ENCODE measurements around the gene CCDC182.

Gene CCDC182

DNA sequence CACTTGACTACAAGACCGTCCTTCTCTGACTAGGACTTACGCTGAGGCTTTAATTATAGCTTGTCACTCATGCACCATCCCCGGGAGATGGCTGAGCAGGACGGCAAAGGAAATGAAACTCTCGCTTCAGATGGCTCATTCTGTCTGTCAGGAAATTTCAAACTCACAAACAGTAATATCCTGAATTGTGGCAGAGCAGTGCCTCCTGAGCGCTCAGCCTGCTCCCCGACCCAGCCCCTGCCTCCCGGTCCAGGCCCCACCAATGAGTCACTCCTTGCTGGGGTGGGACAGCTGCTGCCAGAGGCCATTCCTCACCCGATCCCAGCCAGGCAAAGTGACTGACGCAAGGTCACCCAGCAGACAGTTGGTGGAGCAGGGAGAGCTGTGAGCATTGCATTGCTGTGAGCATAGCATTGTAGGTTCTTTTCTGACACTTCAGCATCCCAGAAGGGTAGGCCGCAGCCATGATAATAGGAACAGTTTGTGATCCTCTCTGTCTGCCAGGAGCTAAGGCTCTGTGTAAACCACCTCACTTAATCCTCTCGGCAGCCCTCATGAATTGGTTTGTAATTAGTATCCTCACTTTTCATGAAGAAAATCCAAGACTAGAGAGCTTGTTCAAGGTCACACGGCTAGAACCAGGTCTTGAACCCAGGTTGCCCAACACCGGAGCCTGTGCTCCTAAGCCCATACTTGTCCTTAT lies 20.9 kb downstream of the CCDC182 start:
- Mint-ChIP-seq H3K9me3 (no peaks in the 10 kb centered on the region), H3K4me3 (peak overlapping the region; percentile 38), H3K27me3 (ENCODE audit: low read depth, poor library complexity) (peaks cover 19% of the 10 kb centered on the region), H3K4me1 (peaks cover 73% of the 10 kb centered on the region), H3K36me3 (ENCODE audit: low read depth) (no peaks in the 10 kb centered on the region), H3K27ac (peak overlapping the region; percentile 98)
- TF ChIP-seq, protein P1, sequence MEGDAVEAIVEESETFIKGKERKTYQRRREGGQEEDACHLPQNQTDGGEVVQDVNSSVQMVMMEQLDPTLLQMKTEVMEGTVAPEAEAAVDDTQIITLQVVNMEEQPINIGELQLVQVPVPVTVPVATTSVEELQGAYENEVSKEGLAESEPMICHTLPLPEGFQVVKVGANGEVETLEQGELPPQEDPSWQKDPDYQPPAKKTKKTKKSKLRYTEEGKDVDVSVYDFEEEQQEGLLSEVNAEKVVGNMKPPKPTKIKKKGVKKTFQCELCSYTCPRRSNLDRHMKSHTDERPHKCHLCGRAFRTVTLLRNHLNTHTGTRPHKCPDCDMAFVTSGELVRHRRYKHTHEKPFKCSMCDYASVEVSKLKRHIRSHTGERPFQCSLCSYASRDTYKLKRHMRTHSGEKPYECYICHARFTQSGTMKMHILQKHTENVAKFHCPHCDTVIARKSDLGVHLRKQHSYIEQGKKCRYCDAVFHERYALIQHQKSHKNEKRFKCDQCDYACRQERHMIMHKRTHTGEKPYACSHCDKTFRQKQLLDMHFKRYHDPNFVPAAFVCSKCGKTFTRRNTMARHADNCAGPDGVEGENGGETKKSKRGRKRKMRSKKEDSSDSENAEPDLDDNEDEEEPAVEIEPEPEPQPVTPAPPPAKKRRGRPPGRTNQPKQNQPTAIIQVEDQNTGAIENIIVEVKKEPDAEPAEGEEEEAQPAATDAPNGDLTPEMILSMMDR (IDR thresholded peaks at IDR 0.05): no peak
- DNase-seq: no peak

DNA sequence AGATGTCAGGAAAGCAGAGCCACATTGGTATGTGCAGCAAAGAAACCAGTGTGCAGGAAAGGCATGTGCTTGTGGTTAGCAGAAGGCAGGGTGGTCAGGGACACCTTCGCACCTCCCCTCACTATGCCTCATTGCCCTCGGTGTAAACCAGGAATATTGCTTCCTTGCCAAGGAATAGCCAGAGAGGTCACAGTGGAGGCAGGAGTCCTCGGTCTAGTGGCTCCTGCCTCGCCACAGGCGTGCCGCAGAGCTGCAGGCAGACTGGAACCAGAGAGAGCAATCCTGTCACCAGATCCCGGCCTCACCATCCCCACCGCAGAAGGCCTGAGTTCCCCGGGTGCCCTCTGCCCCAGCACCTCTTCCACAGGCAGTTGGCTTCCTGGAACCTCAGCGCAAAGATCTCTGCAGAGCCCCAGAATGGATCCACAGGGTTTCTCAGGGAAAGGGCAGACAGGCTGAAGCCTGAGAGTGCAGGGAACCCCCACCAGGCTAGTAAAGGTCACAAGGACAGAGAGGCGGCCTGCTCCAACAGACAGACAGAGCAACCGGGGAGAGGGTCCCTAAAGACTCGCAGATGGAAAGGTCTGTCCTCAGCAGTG lies 21.6 kb downstream of the CCDC182 start:
- Mint-ChIP-seq H3K4me3 (peak overlapping the region; percentile 38), H3K36me3 (ENCODE audit: low read depth) (no peaks in the 10 kb centered on the region), H3K27ac (peak overlapping the region; percentile 98), H3K4me1 (peaks cover 70% of the 10 kb centered on the region), H3K9me3 (no peaks in the 10 kb centered on the region), H3K27me3 (ENCODE audit: low read depth, poor library complexity) (peaks cover 23% of the 10 kb centered on the region)
- TF ChIP-seq, protein P1 (IDR thresholded peaks at IDR 0.05): no peak
- DNase-seq: no peak

DNA sequence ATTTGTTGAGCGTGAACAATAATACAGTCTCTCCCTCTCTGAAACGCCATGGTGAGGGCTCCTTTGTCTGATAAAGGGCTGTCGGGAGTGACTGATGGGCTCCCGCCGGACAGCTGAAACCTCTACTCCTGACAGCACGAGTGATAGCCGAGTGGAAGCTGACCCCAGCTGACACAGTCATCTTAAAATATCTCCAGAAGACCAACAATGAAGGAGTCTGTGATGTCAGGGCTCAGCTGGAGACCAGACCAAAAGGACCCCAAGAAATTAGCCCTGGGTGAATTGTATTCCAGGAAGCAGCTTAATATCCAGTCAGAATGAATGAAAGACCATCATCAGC lies 22.4 kb downstream of the CCDC182 start:
- peaks cover 63% of the 10 kb centered on the region for H3K4me1 Mint-ChIP-seq
- H3K4me3 Mint-ChIP-seq: peak overlapping the region; percentile 13
- H3K27ac Mint-ChIP-seq: peak overlapping the region; percentile 98
- DNase-seq: no peak
- TF ChIP-seq, protein P1 (IDR thresholded peaks at IDR 0.05): no peak
- no peaks in the 10 kb centered on the region for H3K36me3 Mint-ChIP-seq (ENCODE audit: low read depth)
- peaks cover 26% of the 10 kb centered on the region for H3K27me3 Mint-ChIP-seq (ENCODE audit: low read depth, poor library complexity)
- no peaks in the 10 kb centered on the region for H3K9me3 Mint-ChIP-seq

DNA sequence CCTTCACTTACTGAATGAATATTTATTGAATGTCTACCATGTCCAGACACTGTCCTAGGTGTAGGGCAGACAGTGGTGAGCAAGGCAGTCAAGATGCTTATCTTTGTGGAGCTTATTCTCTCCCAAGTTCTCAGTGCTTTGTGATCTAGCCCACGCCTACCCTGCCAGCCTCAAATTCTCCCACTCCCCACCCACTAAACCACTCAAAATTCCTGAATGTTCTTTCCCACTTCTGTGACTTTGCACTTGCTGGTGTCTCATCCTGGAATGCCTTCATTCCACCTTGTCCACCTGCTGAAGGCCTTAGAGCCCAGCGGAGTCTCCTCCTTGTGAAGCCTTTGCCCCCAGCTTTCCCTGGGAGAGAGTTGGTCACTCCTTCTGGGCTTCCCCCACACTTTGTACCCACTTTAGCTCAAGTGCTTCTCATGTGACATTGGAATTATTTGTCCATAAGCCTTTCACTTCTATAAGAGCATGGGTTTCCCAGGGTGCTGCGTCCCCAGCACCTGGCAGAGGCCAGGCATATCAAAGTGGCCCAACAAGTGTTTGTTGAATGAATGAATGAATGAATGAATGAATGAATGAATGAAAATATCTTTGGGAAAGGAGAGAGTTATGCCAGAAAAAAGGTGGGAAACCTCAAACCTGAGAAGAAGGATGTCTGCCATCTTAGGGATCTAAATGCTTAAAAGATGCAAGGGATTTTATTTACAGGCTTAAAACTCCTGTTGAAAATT lies 23.0 kb downstream of the CCDC182 start:
- DNase-seq: no peak
- TF ChIP-seq, protein P1 (IDR thresholded peaks at IDR 0.05): no peak
- Mint-ChIP-seq H3K36me3 (ENCODE audit: low read depth) (no peaks in the 10 kb centered on the region), H3K4me3 (peak overlapping the region; percentile 13), H3K27me3 (ENCODE audit: low read depth, poor library complexity) (peaks cover 30% of the 10 kb centered on the region), H3K9me3 (no peaks in the 10 kb centered on the region), H3K27ac (peak overlapping the region; percentile 98), H3K4me1 (peaks cover 58% of the 10 kb centered on the region)

DNA sequence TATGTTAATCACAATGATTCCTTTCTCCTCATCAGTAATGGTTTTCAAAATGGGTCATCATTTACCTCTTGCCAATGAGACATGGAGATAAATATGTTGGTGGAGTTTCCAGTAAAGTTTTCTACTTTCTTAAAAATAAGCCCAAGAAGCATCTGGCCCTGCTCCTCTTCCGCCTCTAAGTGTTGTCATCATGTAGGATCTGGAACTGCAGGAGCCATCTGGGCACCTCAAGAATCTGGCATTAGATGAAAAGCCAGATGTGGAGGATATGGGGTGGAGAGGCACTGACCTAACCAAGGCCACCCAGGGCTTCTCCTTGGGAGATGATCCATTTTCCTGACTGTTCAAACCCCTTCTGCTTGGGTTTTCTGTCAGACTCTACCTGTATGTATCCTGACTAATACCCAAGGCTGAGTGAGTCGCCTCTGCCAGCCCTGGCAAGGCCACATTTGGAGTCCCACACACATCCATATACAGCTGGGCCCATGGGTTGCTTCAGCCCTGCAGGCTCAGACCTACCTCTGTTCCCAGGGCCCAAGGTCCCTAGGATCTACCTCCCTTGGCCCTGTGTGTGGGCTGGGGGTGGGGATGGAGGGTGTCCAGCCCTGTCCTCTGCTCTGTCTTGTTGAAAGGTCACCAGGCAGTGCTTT lies 24.6 kb downstream of the CCDC182 start:
- Mint-ChIP-seq H3K9me3 (no peaks in the 10 kb centered on the region), H3K4me1 (peaks cover 42% of the 10 kb centered on the region), H3K27ac (no peak overlapping the region), H3K4me3 (no peak overlapping the region), H3K36me3 (ENCODE audit: low read depth) (no peaks in the 10 kb centered on the region), H3K27me3 (ENCODE audit: low read depth, poor library complexity) (peaks cover 36% of the 10 kb centered on the region)
- TF ChIP-seq, protein P1 (IDR thresholded peaks at IDR 0.05): no peak
- no peak for DNase-seq

Data from nephron progenitor cell (in vitro differentiated cells).